SU-DHL-6 (cell line): ENCODE results near the gene CEP164.
"Not testable (repeated sequence)": the region's sequence is repeated elsewhere in the genome, so short reads cannot be mapped to it uniquely, and the experiment has no call there.

Experiments used
- H2AFZ ChIP-seq: fragments of 200-600 bp; sonication (generic); 2 replicates; pipeline ENCODE4 v1.6.1; 2014; ENCODE audit warnings: low read depth, mild to moderate bottlenecking, moderate library complexity, mixed read lengths, antibody characterized with exemption, low read length; ENCODE audit not compliant: severe bottlenecking
- H3F3A ChIP-seq: fragments of 200-600 bp; shearing (Covaris generic); 2 replicates; pipeline ENCODE4 v1.6.0; 2016; ENCODE audit warnings: antibody characterized with exemption, mild to moderate bottlenecking; ENCODE audit not compliant: insufficient read depth
- H3K27ac ChIP-seq: fragments of 200-600 bp; sonication (generic); 2 replicates; pipeline ENCODE4 v1.5.1; 2016; ENCODE audit warnings: low read depth, mild to moderate bottlenecking, low read length, moderate library complexity, mixed read lengths
- H3K27me3 ChIP-seq: fragments of 200-600 bp; sonication (generic), shearing (Covaris generic); 2 replicates; pipeline ENCODE4 v1.6.0; 2014; ENCODE audit warnings: mild to moderate bottlenecking, low read length
- H3K36me3 ChIP-seq: fragments of 200-600 bp; sonication (generic); 2 replicates; pipeline ENCODE4 v1.6.1; 2014; ENCODE audit warnings: mild to moderate bottlenecking, low read length, mixed read lengths
- H3K4me2 ChIP-seq: fragments of 300-600, 200-600 bp; shearing (Covaris generic), sonication (generic); 2 replicates; pipeline ENCODE4 v1.6.0; 2014; ENCODE audit warnings: low read length, low read depth, mild to moderate bottlenecking; ENCODE audit not compliant: poor library complexity, severe bottlenecking
- H3K4me3 ChIP-seq: fragments of 200-600 bp; sonication (generic); 2 replicates; pipeline ENCODE4 v1.5.1; 2014; ENCODE audit warnings: antibody characterized with exemption, low read length, mild to moderate bottlenecking, mixed read lengths; ENCODE audit not compliant: insufficient read depth, poor library complexity, severe bottlenecking
- H3K79me2 ChIP-seq: fragments of 200-600 bp; sonication (generic); 2 replicates; pipeline ENCODE4 v1.6.1; 2014; ENCODE audit warnings: mild to moderate bottlenecking, low read length, moderate library complexity; ENCODE audit not compliant: insufficient read depth
- H3K9ac ChIP-seq: fragments of 200-600 bp; sonication (generic); 2 replicates; pipeline ENCODE4 v1.7.0; 2014; ENCODE audit warnings: mild to moderate bottlenecking, low read length
- H3K9me2 ChIP-seq: fragments of 200-600 bp; sonication (generic); replicated peaks from 2 replicates; pipeline ENCODE4 v1.6.1; 2014; ENCODE audit warnings: low read length; ENCODE audit not compliant: insufficient read depth
- H3K9me3 ChIP-seq: fragments of 200-600 bp; sonication (generic); 2 replicates; pipeline ENCODE4 v1.6.1; 2014; ENCODE audit warnings: low read length, mixed read lengths; ENCODE audit not compliant: insufficient read depth
- H4K20me1 ChIP-seq: fragments of 200-600 bp; sonication (generic); 2 replicates; pipeline ENCODE4 v1.6.1; 2014; ENCODE audit warnings: low read depth, mild to moderate bottlenecking, antibody characterized with exemption, low read length, moderate library complexity, mixed read lengths
- EZH2phosphoT487 ChIP-seq: fragments of 200-600 bp; sonication (generic), shearing (Covaris generic); conservative IDR thresholded peaks from 2 replicates; pipeline ENCODE4 v1.6.1; 2018; ENCODE audit warnings: mild to moderate bottlenecking, antibody characterized with exemption, low read length, moderate library complexity, mixed read lengths
- TF ChIP-seq, protein P1 (sequence below): fragments of 200-600 bp; sonication (generic); IDR thresholded peaks from one replicate; pipeline ENCODE4 v1.5.1; 2017; ENCODE audit warnings: antibody characterized with exemption, mild to moderate bottlenecking, low read length, moderate library complexity; ENCODE audit not compliant: insufficient read depth, poor library complexity, severe bottlenecking

The CEP164 gene

DNA sequence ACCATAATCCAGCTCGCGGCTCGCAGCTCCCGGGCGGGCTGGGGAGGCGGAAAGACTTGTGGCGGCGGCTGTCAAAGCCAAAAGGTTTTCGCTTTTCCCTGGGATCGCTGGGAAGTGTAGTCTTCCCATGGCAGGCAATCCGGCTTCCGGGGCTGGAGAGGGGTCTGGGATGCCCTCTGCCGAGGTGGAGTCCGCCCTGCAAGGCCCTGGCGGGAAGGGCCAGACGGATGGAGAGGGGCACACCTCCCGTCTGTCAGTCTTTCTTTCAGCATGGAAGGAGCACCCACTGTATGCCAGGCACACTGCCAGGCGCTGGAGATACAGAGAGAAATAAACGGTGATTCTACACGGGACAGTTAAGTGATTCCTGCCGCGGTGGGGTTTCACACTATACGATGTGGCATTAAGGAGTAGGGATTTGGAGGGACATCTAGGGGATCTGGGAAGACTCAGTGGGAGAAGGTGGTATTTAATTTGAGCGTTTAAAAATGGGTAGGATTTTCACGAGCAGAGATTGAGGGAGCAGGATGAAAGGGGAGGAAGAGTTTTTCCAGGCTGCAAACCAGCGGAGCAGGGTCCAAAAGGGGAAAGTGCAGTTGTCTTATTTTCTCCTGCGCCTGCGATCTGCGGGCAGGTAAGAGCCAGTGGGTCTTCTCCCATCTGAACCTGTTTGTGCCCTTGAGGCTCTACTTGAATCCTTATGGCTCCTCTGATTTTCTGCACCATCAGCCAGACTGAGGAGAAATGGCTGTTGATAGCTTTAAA, 11.3 kb upstream of the CEP164 start, which contains the start of gene BACE1:
Gene BACE1 (minus strand): TSS at position 60 of the 765 bp plus-strand sequence. CDS start 461 bp downstream, outside the sequence.
- Histone ChIP-seq H3K27ac (no peak within 1 kb of the TSS), H3F3A (no peaks in the 10 kb centered on the region), H3K27me3 (no peaks in the 10 kb centered on the region), H3K79me2 (no peaks in the 10 kb centered on the region), H3K9me3 (no peaks in the 10 kb centered on the region), H2AFZ (no peak within 1 kb of the TSS), H4K20me1 (no peaks in the 10 kb centered on the region), H3K4me2 (no peak within 1 kb of the TSS), H3K4me3 (no peak within 1 kb of the TSS), H3K36me3 (no peaks in the 10 kb centered on the region), H3K9me2 (no peaks in the 10 kb centered on the region), H3K9ac (no peak within 1 kb of the TSS)
- TF ChIP-seq, protein P1, sequence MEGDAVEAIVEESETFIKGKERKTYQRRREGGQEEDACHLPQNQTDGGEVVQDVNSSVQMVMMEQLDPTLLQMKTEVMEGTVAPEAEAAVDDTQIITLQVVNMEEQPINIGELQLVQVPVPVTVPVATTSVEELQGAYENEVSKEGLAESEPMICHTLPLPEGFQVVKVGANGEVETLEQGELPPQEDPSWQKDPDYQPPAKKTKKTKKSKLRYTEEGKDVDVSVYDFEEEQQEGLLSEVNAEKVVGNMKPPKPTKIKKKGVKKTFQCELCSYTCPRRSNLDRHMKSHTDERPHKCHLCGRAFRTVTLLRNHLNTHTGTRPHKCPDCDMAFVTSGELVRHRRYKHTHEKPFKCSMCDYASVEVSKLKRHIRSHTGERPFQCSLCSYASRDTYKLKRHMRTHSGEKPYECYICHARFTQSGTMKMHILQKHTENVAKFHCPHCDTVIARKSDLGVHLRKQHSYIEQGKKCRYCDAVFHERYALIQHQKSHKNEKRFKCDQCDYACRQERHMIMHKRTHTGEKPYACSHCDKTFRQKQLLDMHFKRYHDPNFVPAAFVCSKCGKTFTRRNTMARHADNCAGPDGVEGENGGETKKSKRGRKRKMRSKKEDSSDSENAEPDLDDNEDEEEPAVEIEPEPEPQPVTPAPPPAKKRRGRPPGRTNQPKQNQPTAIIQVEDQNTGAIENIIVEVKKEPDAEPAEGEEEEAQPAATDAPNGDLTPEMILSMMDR: no peak
- no peak for TF ChIP-seq EZH2phosphoT487

DNA sequence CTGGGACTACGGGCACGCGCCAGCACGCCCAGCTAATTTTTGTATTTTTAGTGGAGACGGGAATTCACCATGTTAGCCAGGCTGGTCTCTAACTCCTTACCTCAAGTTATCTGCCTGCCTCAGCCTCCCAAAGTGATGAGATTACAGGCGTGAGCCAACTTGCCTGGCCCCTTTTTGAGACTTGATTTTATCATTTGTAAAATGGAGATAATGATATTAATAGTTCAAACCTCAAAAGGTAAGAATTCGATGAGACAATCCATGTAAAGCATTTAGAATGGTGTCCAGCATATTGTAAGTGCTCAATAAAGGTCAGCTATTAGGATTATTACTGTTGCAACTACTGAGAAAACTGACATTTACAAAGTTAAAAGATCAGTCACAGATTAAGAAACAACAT, 8.9 kb upstream of the CEP164 start:
- no peak overlapping the region for H3K9ac ChIP-seq
- H3K9me3 ChIP-seq: no peaks in the 10 kb centered on the region
- no peak for TF ChIP-seq EZH2phosphoT487
- TF ChIP-seq, protein P1: no peak
- H3F3A ChIP-seq: no peaks in the 10 kb centered on the region
- H3K27me3 ChIP-seq: no peaks in the 10 kb centered on the region
- no peaks in the 10 kb centered on the region for H3K9me2 ChIP-seq
- no peak overlapping the region for H2AFZ ChIP-seq
- H3K36me3 ChIP-seq: no peaks in the 10 kb centered on the region
- H3K4me3 ChIP-seq: no peak overlapping the region
- H4K20me1 ChIP-seq: no peaks in the 10 kb centered on the region
- no peak overlapping the region for H3K4me2 ChIP-seq
- no peak overlapping the region for H3K27ac ChIP-seq
- H3K79me2 ChIP-seq: no peaks in the 10 kb centered on the region

DNA sequence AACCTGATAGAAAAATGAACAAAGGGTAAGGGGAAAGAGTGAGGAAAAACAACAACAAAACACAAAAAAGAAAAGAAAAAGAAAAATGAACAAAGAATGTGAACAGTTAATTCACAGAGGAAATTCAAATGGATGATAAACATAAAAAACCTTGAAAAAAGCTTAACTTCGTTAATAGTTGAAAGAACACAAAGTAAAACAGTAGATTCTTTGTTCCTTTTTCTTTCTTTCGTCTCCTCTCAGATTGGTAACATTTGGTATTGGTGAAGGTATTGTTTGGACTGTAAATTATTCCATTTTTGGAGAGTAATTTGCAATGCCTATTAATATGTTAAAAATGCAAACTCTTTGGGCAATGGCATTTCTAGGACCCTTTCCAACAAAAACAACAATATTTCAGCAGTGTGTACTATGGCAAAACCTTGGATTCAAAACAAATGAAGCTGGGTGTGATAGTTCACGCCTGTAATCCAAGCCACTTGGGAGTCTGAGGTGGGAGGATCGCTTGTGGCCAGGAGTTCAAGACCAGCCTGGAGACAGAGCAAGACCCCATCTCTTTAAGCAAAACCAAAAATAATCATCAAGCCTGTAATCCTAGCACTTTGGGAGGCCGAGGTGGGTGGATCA, 8.3 kb upstream of the CEP164 start:
- Histone ChIP-seq H3K4me3 (no peak overlapping the region), H3K36me3 (no peaks in the 10 kb centered on the region), H4K20me1 (no peaks in the 10 kb centered on the region), H3K27me3 (no peaks in the 10 kb centered on the region), H3K9me3 (no peaks in the 10 kb centered on the region), H3K4me2 (no peak overlapping the region), H2AFZ (no peak overlapping the region), H3F3A (no peaks in the 10 kb centered on the region), H3K27ac (no peak overlapping the region), H3K79me2 (no peaks in the 10 kb centered on the region), H3K9me2 (no peaks in the 10 kb centered on the region), H3K9ac (no peak overlapping the region)
- no peak for TF ChIP-seq EZH2phosphoT487
- TF ChIP-seq, protein P1: no peak

DNA sequence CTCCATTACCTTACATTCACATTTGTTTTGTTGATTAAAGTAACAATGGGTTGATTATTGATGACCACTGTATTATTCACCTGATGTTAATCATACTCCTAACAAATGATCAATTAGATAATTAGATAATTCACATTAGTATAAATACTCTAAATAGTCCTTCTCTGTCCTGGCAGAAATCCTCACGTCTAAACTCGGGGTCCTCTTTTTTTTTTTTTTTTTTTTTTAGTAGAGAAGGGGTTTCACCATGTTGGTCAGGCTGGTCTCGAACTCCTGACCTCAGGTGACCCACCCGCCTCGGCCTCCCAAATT, 443 bp upstream of the CEP164 start:
- not testable (repeated sequence) for H3K36me3 ChIP-seq, H3F3A ChIP-seq, H3K27me3 ChIP-seq, H3K9me3 ChIP-seq, H4K20me1 ChIP-seq, H3K79me2 ChIP-seq, H3K9me2 ChIP-seq, H3K27ac ChIP-seq
- Histone ChIP-seq H3K4me2 (peak overlapping the region; percentile 76), H3K4me3 (peak overlapping the region; percentile 80), H2AFZ (peak overlapping the region; percentile 92), H3K9ac (peak overlapping the region; percentile 79)
